PC-9 (cell line): ENCODE measurements around the gene NUP43. TPM values are rescaled to one million over a fixed set of nuclear protein-coding genes. Genes with fewer than 3 reads are reported as not detected.

Experiments
- BruUV-seq: library from RNA; stranded (reverse); fragments of 400-500 nt; replicated peaks from 2 replicates; lab custom pipeline; 2021; lab: Mats Ljungman, UMichigan
- CTCF ChIA-PET: fragments of 300-600 bp; sonication (Branson Sonifier 250); formaldehyde crosslinking; loops from one replicate; lab custom pipeline; 2022; ENCODE audit warnings: antibody characterized with exemption; lab: Charles Lee
- POLR2A ChIA-PET: fragments of 300-600 bp; sonication (Branson Sonifier 250); formaldehyde crosslinking; loops from one replicate; lab custom pipeline; 2022; ENCODE audit warnings: antibody characterized with exemption; ENCODE audit not compliant: unreplicated experiment; lab: Charles Lee
- DNase-seq, 2 experiments: peaks; one replicate each; pipeline versions ENCODE4 v3.0.0 to v3.0.0-alpha.2; 2015 to 2022; ENCODE audit warnings: mixed read lengths in 1 of 2
- H2AFZ ChIP-seq: fragments of 200-600 bp; sonication (generic); 2 replicates; pipeline ENCODE4 v1.8.1; 2017; ENCODE audit warnings: antibody characterized with exemption
- H3F3A ChIP-seq: fragments of 200-600 bp; sonication (generic); 2 replicates; pipeline ENCODE4 v1.8.1; 2017; ENCODE audit warnings: antibody characterized with exemption, mild to moderate bottlenecking, low read depth; ENCODE audit not compliant: insufficient read depth
- H3K27ac ChIP-seq: fragments of 200-600 bp; sonication (generic); 2 replicates; pipeline ENCODE4 v1.6.1; 2016; ENCODE audit warnings: mixed run types
- H3K27me3 ChIP-seq: fragments of 200-600 bp; sonication (generic); 2 replicates; pipeline ENCODE4 v1.6.1; 2016; ENCODE audit warnings: low read depth, mixed run types; ENCODE audit not compliant: insufficient read depth
- H3K36me3 ChIP-seq: fragments of 200-600 bp; sonication (generic); 2 replicates; pipeline ENCODE4 v1.6.1; 2016; ENCODE audit warnings: low read depth, mixed run types
- H3K4me1 ChIP-seq: fragments of 200-600 bp; sonication (generic); replicated peaks from 2 replicates; pipeline ENCODE4 v1.6.1; 2016; ENCODE audit warnings: mixed run types; ENCODE audit not compliant: insufficient read depth
- H3K4me2 ChIP-seq: fragments of 200-600 bp; sonication (generic); 2 replicates; pipeline ENCODE4 v1.6.1; 2017; ENCODE audit warnings: mixed run types
- H3K4me3 ChIP-seq: fragments of 200-600 bp; sonication (generic); 2 replicates; pipeline ENCODE4 v1.6.1; 2016; ENCODE audit warnings: mixed run types
- H3K79me2 ChIP-seq: fragments of 200-600 bp; sonication (generic); 2 replicates; pipeline ENCODE4 v1.6.1; 2017; ENCODE audit warnings: low read depth, mixed run types
- H3K9me2 ChIP-seq: fragments of 200-600 bp; sonication (generic); 2 replicates; pipeline ENCODE4 v1.8.1; 2017; ENCODE audit warnings: mild to moderate bottlenecking; ENCODE audit not compliant: insufficient read depth
- H3K9me3 ChIP-seq: fragments of 200-600 bp; sonication (generic); 2 replicates; pipeline ENCODE4 v1.8.1; 2016; ENCODE audit warnings: low read depth; ENCODE audit not compliant: insufficient read depth
- H4K20me1 ChIP-seq: fragments of 200-600 bp; sonication (generic); 2 replicates; pipeline ENCODE4 v1.8.1; 2017; ENCODE audit not compliant: insufficient read depth
- EZH2 ChIP-seq: fragments of 200-600 bp; sonication (generic); IDR thresholded peaks from 2 replicates; pipeline ENCODE4 v1.8.0; 2017; ENCODE audit warnings: antibody characterized with exemption, low read depth
- intact Hi-C: fragments of 100-400 bp; cut with micrococcal nuclease; formaldehyde crosslinking; loops from one replicate; pipeline ENCODE4 v1.10.0; 2022; ENCODE audit not compliant: unreplicated experiment
- total RNA-seq: library from RNA; stranded (reverse); gene quantifications from 2 replicates; pipeline ENCODE4 v1.2.3, GENCODE V29; 2021
- TF ChIP-seq, protein P1 (sequence below): fragments of 200-600 bp; sonication (generic); conservative IDR thresholded peaks from 2 replicates; pipeline ENCODE4 v1.6.1; 2017; ENCODE audit warnings: mixed run types, antibody characterized with exemption, mild to moderate bottlenecking, moderate library complexity

Gene NUP43
- total RNA-seq, 1 experiment from 2014 or later = 36.2 TPM

DNA sequence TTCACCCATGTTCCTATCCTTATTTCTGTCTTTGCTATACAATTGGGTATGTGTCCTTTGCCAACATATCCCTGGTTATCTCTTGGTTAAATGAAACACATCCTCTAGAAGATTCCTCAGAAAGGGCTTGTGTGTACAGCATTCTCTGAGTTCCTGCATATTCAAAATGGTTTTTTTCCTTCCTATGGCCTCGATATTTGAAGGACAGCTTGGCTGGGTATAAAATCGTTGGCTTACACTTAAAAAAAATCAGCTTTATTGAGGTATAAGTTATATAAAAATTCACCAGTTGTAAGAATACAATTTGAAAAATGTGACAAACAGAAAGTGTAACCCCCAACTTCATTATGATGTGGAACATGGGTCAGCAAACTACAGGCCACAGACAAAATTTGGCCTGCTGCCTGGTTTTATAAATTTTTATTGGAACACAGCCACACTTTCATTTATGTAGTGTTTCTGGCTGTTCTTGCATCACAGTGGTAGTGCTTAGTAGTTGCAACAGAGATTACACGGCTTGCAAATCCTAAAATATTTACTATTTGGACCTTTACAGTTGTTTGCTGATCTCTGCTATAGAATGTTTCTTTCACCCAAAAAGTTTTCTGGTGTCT, 19.9 kb upstream of the NUP43 start:
- Histone ChIP-seq H3K36me3 (peaks cover 19% of the 10 kb centered on the region), H3K4me2 (no peak overlapping the region), H3K4me1 (peaks cover 7% of the 10 kb centered on the region), H3K27ac (peak overlapping the region; percentile 53), H2AFZ (no peak overlapping the region), H3K9me3 (peaks cover 9% of the 10 kb centered on the region; the same call in 1 of the 2 replicates), H4K20me1 (0 out of 2 replicates have a peak, but pooled peaks cover 9% of the 10 kb centered on the region), H3K9me2 (no peaks in the 10 kb centered on the region), H3K27me3 (no peaks in the 10 kb centered on the region), H3F3A (peaks cover 16% of the 10 kb centered on the region; the same call in 1 of the 2 replicates), H3K4me3 (no peak overlapping the region), H3K79me2 (peaks cover 41% of the 10 kb centered on the region)
- ChIA-PET POLR2A (no interaction called here), CTCF (no interaction called here)
- DNase-seq = peak in 1 of 2 experiments; percentile 57
- no peak for TF ChIP-seq EZH2
- TF ChIP-seq, protein P1, sequence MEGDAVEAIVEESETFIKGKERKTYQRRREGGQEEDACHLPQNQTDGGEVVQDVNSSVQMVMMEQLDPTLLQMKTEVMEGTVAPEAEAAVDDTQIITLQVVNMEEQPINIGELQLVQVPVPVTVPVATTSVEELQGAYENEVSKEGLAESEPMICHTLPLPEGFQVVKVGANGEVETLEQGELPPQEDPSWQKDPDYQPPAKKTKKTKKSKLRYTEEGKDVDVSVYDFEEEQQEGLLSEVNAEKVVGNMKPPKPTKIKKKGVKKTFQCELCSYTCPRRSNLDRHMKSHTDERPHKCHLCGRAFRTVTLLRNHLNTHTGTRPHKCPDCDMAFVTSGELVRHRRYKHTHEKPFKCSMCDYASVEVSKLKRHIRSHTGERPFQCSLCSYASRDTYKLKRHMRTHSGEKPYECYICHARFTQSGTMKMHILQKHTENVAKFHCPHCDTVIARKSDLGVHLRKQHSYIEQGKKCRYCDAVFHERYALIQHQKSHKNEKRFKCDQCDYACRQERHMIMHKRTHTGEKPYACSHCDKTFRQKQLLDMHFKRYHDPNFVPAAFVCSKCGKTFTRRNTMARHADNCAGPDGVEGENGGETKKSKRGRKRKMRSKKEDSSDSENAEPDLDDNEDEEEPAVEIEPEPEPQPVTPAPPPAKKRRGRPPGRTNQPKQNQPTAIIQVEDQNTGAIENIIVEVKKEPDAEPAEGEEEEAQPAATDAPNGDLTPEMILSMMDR = no peak
- BruUV-seq = no TSS peak
- intact Hi-C loops = no loop called here

DNA sequence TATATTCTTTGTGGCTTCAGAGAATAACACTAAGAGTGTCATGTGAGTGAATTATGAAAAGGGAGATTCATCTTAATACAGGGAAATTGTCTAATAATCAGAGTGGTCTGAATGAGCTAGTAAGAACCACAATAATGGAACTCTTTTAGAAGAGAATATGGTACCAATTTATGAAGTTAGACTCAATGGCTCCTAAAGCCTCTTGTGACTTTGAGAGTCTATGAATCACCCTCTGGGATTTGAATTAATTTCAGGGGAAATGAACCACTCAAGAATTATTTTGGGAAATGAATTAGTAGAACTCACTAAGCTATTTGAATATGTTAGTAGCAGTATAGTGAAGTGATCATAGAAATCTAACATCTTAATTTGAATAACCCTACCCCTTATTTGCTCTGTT, 17.5 kb upstream of the NUP43 start:
- Histone ChIP-seq H3K79me2 (peaks cover 52% of the 10 kb centered on the region), H3K9me2 (no peaks in the 10 kb centered on the region), H3F3A (peaks cover 16% of the 10 kb centered on the region; the same call in 1 of the 2 replicates), H4K20me1 (peaks cover 17% of the 10 kb centered on the region; the same call in 1 of the 2 replicates), H3K27me3 (no peaks in the 10 kb centered on the region), H3K27ac (no peak overlapping the region), H3K36me3 (peaks cover 19% of the 10 kb centered on the region), H3K4me1 (peaks cover 7% of the 10 kb centered on the region), H3K4me3 (no peak overlapping the region), H3K4me2 (no peak overlapping the region), H2AFZ (no peak overlapping the region), H3K9me3 (peaks cover 9% of the 10 kb centered on the region; the same call in 1 of the 2 replicates)
- POLR2A ChIA-PET = no interaction called here
- CTCF ChIA-PET = no interaction called here
- intact Hi-C loops = no loop called here
- BruUV-seq = no TSS peak
- DNase-seq = no peak
- TF ChIP-seq, protein P1 = no peak
- TF ChIP-seq EZH2 = no peak

DNA sequence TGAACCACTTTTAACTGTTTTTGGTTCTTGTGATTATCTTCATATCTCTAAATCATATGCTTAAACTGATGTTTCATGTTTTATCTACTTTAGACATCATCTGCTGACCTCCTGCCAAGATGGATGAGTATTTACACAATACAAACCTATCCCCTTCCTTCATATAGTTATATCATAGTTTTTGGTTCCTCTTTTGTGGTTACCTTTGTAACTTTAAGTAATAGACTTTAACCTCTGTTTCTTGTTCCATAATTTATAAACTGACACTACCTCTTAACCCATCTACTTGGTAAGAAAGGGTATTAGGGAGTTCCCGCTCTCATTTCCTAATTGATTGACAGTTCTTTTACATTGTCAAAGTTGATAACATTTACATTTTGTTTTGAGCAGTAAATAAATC, 15.1 kb upstream of the NUP43 start:
- intact Hi-C loops = no loop called here
- Histone ChIP-seq H2AFZ (no peak overlapping the region), H3K27ac (no peak overlapping the region), H3K36me3 (peaks cover 15% of the 10 kb centered on the region), H3K79me2 (peaks cover 49% of the 10 kb centered on the region), H3K9me3 (peaks cover 6% of the 10 kb centered on the region; the same call in 1 of the 2 replicates), H4K20me1 (peaks cover 20% of the 10 kb centered on the region; the same call in 1 of the 2 replicates), H3K4me2 (no peak overlapping the region), H3K4me3 (no peak overlapping the region), H3K9me2 (no peaks in the 10 kb centered on the region), H3K4me1 (0 out of 2 replicates have a peak, but pooled peaks cover under 1% of the 10 kb centered on the region), H3K27me3 (no peaks in the 10 kb centered on the region), H3F3A (peaks cover 12% of the 10 kb centered on the region; the same call in 1 of the 2 replicates)
- DNase-seq = no peak
- ChIA-PET CTCF (no interaction called here), POLR2A (no interaction called here)
- no TSS peak for BruUV-seq
- TF ChIP-seq, protein P1 = no peak
- TF ChIP-seq EZH2 = no peak
